Muscle of back (tissue), 11 donors: ENCODE data around the gene CAMK2G. TPM values are rescaled to one million over a fixed set of nuclear protein-coding genes. Genes with fewer than 3 reads are reported as not detected.

ENCODE experiments used
- DNase-seq, 3 donors: peaks; one replicate each; pipeline versions ENCODE4 v3.0.0 to v3.0.0-alpha.2; 2013
- polyA plus RNA-seq, 10 donors: library from polyadenylated mRNA; unstranded; fragments of 120-200 nt; gene quantifications; one replicate each; pipeline ENCODE4 v1.2.1, GENCODE V29; 2013; ENCODE audit not compliant: insufficient read length in 10 of 10

Gene CAMK2G
- polyA plus RNA-seq, 10 donors = 20.6 to 33.8 (median 28.1) TPM

DNA sequence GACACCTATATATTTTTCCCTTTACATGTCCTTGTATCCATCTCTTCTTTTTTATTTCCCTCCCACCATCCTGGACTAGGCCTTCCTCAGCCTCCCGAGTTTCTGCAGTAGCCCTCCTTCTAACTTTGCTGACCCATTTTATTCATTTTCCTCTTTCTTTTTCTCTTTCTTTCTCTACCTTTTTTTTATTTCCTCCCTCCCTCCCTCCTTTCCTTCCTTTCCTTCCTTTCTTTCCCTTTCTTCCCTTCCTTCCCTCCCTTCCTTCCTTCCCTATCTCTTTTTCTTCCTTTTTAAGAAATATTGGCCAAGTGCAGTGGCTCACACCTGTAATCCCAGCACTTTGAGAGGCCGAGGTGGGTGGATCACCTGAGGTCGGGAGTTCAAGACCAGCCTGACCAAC, 9.7 kb upstream of the CAMK2G start:
- DNase-seq = no peak

- no peak for DNase-seq
Observed at GRCh38 chr10:73881221-73881919, 7.0 kb upstream of the CAMK2G start.

- DNase-seq = peak; percentile 58 to 86 (median 80)
Observed at GRCh38 chr10:73879296-73880173, 5.2 kb upstream of the CAMK2G start.

GRCh38 chr10:73878365-73878764, 4.0 kb upstream of the CAMK2G start:
- no peak for DNase-seq

DNA sequence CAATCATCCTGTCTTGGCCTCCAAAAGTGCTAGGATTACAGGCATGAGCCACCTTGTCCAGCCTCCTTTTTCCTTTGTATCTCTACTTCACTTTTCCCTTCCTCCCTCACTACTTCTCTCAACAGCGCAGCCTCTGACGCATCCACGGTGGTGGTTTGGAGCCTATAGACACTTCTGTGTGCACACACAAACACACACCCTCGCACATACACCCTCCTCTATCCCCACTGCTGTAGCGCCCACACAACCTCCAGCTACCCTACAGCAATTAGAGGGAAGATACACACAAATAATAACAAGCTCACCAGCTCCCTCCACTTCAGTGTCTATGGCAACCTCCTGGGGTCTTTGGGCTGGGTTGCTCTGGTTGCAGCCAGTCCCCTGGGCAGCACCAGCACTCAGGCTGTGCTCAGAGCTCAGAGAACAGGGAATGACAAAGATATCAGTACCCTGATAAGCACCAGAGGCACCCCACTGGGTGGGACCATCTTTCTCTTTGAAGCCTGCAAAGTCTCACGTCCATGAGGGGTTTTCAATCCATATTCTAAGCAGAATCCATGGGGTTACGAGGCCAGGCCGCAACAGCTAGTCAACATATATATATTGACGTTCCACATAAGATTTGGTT, 3.3 kb upstream of the CAMK2G start:
- no peak for DNase-seq

GRCh38 chr10:73876971-73877370, 2.6 kb upstream of the CAMK2G start:
- DNase-seq = no peak

DNA sequence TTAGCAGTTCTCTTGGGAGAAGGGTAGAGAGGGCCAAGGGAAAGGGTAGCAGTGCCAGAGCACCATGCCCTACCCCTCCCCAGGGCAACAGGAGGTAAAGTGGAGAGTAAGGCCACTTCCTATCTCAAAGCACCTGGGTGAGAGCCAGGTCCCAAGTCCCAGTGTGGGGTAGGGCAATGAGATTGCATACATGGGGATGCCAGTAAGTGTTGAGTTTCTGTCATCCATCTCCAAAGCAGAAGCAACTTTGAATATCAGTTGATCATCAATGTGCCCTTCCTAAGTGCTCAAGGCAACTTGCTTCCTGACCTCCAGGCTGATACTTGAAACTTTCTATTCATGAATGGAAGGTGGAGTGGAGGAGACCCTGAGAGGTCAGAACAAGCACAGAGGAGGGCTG, 2.2 kb upstream of the CAMK2G start:
- DNase-seq = no peak

GRCh38 chr10:73876157-73876556, 1.8 kb upstream of the CAMK2G start:
- DNase-seq = no peak

GRCh38 chr10:73875139-73875475, 752 bp upstream of the CAMK2G start:
- DNase-seq = no peak

DNA sequence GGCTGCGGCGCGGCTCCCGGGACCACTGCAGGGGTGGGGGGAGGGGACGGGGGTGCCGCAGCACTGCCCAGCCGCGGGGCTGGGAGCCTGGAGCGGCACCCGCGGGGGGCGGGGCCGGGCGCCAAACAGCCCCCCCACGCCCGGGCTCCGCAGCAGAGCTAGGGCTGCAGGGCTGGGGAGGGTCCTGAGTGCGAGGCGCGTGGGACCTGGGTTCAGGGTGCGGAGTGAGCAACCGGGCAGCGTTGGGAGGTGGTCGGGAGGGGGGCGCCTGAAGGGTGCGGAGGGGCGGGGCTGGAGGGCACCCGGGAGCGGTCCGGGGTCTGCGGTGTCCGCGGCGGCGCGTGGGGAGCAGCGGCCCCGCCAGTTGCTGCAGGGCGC, 528 bp downstream of the CAMK2G start:
- no peak for DNase-seq

DNA sequence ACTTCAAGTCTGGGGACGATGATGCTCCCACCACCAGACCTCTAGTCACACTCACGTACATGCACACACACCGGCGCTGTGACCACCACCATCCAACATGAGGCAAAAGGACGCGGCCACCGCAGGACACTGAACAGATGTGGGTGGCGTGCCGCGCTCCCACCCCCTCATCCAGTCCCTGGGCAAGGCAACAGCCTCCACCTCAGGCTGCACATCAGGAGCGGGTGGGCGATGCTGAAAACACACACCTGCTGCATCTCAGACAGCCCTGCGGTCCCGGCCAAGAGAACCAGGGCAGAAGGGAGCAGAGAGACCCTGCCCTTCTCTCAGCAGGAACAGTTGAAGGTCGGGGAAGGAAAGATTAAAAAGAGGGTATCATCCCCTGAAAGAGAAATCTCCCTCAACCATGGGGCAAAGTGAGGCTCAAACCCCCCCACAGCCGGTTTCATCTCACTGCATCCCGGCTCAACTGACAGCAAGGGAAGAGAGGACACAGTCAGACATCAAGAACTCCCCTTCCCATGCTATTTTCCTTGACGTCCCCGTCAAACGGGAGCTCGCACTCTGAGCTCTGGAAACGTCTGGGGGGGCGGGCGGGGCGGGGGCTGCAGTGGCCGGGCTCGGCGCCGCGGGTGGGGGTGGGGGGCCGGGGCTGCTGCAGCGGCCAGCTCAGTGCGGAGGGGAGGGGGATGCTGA, 1.1 kb downstream of the CAMK2G start:
- DNase-seq = no peak

DNA sequence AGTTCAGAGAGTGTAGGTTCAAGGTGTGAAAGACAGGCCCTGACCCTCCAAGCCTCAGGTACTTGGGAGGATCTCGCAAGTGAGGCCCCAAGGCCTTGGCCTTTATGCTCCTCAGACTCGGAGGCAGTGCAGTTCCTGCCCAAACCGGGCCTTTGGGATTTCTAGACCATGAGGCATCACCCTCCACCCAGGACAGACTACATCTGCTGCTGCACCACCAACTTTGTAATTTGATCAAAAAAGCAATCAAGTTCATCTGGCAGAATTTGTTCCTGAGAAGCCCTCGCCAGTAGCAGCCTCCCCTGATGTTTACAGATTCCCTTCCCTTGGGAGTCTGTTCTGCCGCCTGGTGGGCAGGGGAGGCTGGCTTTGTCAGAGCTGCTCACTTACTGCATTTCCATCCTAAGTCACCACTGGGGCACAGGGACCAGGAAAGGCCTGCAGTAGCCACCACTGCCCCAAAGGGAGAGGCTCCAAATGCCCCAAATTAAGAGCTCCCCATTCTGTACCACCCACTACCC, 2.1 kb downstream of the CAMK2G start:
- DNase-seq = no peak

GRCh38 chr10:73871295-73872189, 2.8 kb downstream of the CAMK2G start:
- no peak for DNase-seq

DNA sequence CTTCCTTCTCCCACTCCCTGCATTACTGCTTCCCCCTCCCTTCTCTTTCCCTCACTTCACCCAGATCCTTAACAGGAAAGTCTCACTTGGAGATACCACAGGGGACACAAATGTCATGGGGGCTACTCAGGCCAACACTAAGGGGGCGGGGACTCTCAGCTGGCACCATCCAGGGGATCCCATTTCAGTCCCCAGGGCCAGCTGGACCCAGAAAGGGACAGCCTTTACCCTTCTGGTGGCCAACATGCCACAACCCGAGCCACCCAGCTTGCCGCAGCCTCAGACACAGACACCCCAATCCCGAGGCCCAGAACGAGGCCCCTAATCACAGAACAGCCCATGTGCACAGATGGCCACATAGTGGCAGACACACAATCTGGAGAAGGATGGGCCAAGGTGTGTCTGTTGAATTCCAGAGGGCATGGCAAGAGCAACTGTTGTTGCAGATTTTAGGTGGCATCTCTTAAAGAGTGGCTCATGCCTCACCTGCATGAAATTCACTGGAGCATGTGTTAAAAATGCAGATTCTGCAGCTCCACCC, 5.6 kb downstream of the CAMK2G start:
- no peak for DNase-seq

DNA sequence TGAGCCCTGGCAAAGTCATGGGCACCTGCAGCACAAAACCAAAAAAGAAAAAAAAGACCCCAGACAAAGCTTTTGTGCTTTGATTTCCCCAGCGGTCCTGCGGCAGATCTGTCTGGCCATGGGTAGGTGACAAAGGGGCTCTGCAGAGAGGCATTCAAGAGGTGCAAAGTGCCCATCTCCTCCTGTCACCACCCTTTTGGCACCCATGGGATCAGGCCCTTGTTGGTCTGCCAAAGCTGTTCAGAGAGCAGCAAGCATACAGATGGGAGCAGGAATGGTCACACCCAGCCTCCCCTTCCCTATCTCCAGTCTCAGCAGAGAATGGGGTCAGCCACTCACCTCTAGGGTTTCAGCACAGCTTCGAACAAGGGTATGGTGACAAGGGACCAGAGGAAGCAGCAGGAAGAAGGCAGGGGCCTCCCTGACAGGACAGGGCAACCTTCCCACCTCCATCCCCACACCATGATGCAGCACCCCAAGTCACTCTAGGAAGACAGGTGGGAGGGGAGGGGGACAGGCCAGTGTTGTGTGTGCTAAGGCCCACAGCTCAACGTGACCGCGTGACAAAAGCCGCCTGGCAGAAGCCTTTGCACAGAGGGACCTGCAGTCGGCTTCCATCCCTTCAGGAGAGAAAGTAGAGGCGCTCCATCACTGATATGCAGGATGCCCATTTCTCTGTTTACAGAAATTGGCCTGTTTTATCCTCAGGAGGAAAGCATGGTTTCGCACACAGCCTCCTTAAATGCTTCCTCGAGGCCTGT, 6.3 kb downstream of the CAMK2G start:
- DNase-seq = no peak

DNA sequence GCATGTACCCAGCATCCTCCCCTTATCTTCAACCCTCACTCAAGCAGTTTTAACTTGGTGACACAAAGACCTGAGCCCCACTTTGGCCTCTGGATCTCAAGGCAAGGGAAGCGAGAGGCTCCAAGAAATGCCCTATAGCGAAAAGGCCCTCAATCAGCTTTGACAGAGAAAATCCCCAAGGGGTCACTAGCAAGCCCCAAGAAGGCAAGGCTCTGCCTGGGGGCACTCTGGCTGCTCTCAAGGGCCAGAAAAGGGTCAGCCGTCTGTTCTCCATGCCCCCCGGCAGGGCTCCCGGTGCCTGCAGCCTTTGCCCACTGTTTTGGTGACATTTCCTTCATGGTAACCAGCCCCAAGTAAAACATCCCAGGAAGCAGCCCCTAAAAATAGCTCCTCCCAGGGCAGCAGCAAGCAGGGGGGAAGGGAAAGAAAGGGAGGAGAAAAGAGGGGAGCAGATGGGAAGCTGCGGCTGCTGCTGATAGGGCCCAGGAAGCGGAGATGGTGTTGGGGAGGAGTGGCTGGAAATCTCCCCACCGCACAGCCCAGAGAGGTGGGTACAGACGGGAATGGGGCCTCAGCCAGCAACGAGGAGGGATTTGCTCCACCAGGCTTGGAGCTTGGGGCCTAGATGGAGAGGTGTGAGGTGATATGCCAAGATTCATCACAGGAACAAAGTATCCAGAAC, 7.1 kb downstream of the CAMK2G start:
- DNase-seq = no peak

GRCh38 chr10:73866621-73867020, 7.7 kb downstream of the CAMK2G start:
- DNase-seq = no peak

DNA sequence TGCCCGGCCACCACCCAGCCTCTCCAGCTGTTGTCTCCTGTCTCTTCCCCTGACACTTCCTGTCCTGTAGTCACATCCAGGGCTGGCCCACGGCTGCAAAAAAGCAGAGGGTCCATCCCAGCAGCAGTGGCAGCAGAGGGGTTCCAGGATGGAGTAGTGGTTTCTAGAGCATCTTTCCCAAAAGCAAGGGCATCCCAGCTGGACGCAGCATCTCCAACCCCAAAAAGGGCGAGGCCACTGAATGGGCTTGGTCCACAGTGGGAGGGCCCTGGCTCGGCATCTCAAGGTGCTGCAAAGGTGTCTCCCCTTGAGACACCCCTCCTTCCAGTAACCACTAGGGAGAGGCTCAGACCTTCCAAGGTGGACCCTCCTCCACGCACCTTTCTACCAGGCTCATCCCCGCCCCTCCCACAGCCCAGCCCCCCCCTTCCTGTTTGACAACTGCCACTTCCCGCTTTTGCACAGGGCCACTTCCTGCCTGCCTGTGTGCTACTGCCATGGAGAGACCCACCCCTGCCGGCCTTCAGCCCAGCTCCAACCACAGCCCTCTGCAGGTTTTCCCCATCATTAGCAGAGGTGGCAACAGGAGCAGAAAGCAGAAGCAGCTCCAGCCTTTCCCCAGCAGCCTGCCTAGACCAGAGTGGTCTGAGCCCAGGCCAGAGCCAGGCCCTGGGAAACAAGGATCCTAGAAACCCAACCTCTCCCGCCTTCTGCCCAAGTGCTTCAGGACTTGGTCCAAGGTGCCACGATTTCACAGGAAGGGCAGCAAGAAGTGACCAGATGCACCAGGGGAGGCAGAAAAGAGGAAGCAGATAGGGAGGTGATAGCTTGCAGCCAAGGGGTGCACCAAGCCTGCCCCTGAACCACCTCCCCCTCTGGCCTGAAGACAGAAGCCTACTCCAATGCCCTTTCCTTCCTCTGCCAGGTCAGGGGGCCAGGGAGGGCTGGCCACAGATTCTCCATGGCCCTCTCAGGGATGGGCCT, 8.6 kb downstream of the CAMK2G start:
- no peak for DNase-seq
